ENCODE results near the gene DUSP14.

The DUSP14 gene

GRCh38 chr17:37516127-37516571 lies 26.5 kb downstream of the DUSP14 start:
- DNase-seq (ENCODE audit: low read depth) = peak; percentile 21
- H3K4me3 ChIP-seq (ENCODE audit: low read length) = no peak overlapping the region

GRCh38 chr17:37517881-37518280 lies 28.2 kb downstream of the DUSP14 start:
- no peak overlapping the region for H3K4me3 ChIP-seq (ENCODE audit: low read length)
- no peak for TF ChIP-seq CTCF (conservative IDR thresholded peaks at IDR 0.05; ENCODE audit: low read depth, low read length)
- no peak for DNase-seq (ENCODE audit: low read depth)

More at GRCh38 chr17:37516127-37516571, 26.5 kb downstream of the DUSP14 start:
- no peak for TF ChIP-seq CTCF (conservative IDR thresholded peaks at IDR 0.05; ENCODE audit: low read depth, low read length)

GRCh38 chr17:37518826-37519225 lies 29.1 kb downstream of the DUSP14 start:
- H3K4me3 ChIP-seq (ENCODE audit: low read length) = no peak overlapping the region
- no peak for DNase-seq (ENCODE audit: low read depth)
- no peak for TF ChIP-seq CTCF (conservative IDR thresholded peaks at IDR 0.05; ENCODE audit: low read depth, low read length)

GRCh38 chr17:37519251-37519985 lies 29.7 kb downstream of the DUSP14 start:
- H3K4me3 ChIP-seq (ENCODE audit: low read length) = no peak overlapping the region
- no peak for TF ChIP-seq CTCF (conservative IDR thresholded peaks at IDR 0.05; ENCODE audit: low read depth, low read length)
- no peak for DNase-seq (ENCODE audit: low read depth)

- no peak for DNase-seq (ENCODE audit: low read depth)
- no peak overlapping the region for H3K4me3 ChIP-seq (ENCODE audit: low read length)
- no peak for TF ChIP-seq CTCF (conservative IDR thresholded peaks at IDR 0.05; ENCODE audit: low read depth, low read length)
Measured at GRCh38 chr17:37520174-37520573, 30.5 kb downstream of the DUSP14 start.

GRCh38 chr17:37521821-37522220 lies 32.1 kb downstream of the DUSP14 start:
- H3K4me3 ChIP-seq (ENCODE audit: low read length) = no peak overlapping the region
- TF ChIP-seq CTCF (conservative IDR thresholded peaks at IDR 0.05; ENCODE audit: low read depth, low read length) = no peak
- no peak for DNase-seq (ENCODE audit: low read depth)

- no peak overlapping the region for H3K4me3 ChIP-seq (ENCODE audit: low read length)
- no peak for DNase-seq (ENCODE audit: low read depth)
- TF ChIP-seq CTCF (conservative IDR thresholded peaks at IDR 0.05; ENCODE audit: low read depth, low read length) = no peak
Measured at GRCh38 chr17:37523715-37524219, 34.1 kb downstream of the DUSP14 start.
